GM21529 (cell line): ENCODE measurements around the gene BICRAL.
"Not testable (repeated sequence)": the region's sequence is repeated elsewhere in the genome, so short reads cannot be mapped to it uniquely, and the experiment has no call there.

Source experiments
- ATAC-seq: cut with Tn5 transposase; IDR thresholded peaks from one replicate; pipeline ENCODE4 v1.9.1; 2021; ENCODE audit not compliant: unreplicated experiment

The BICRAL gene

GRCh38 chr6:42831237-42831636 lies 49.4 kb downstream of the BICRAL start:
- no peak for ATAC-seq

DNA sequence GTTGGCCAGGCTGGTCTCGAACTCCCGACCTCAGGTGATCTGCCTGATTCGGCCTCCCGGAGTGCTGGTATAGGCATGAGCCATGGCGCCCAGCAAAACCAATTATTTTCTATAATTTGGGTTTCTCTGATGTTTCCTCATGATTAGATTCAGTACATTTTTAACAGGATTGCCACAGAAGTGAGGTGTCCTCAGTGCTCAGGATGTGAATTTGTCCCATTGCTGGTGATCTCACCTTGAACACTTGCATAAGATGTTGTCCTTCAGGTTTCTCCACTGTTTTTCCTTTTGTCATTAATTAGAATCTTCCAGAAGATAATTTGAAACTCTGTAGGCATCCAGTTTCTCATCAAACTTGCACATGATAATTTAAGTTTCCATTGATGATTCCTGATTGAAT lies 52.2 kb downstream of the BICRAL start:
- no peak for ATAC-seq

DNA sequence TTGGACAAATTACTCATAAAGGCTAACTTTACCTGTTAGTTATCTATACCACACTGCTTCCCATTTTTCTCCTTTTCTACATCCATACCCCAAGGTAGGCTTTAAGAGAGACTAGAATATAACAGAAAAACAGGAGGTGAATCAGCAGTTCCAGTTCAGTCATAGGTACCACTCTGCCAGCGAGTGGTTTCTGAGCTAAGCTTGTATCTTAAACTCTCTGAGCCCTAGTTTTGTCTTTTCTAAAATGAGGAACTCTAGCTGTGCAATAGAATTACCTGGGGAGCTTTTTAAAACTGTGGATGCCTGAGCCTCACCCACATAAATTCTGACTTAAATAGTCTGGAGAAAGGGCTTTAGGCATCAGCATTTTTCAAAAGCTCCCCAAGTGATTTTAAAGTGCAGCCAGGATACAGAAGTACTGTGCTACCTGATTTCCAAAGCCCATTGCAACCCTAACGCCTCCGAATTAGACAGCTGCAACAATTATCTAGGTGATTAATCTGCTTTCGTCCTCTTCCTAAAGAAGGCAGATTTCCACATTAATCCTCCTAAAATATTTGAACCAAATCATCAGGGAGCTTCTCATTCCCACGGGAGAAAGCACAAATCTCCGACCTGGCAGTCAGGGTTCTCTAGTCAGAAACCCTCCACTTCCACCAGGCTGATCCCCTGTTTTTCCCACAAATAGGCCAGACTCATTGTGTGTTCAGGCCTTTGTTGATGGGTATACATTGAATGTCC lies 60.2 kb downstream of the BICRAL start:
- ATAC-seq: no peak

GRCh38 chr6:42845327-42845694 lies 63.5 kb downstream of the BICRAL start:
- no peak for ATAC-seq

- no peak for ATAC-seq
These were observed 64.7 kb downstream of the BICRAL start for GRCh38 chr6:42846505-42846904.

DNA sequence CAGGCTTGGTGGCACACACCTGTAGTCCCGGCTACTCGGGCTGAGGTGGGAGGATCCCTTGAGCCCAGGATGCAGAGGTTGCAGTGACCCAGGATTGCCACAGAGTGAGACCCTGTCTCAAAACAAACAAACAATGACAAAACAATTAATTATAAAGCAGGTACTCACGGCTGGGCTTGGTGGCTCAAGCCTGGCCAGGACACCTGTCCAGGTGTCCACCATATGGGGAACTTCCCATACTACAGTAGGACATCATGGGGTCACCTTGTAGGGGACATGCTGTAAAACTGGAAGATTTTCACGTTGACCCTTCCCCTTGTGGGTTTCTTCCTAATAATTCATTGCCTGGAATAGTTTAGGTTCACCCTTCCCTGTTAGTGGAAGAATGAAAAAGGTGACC lies 66.8 kb downstream of the BICRAL start:
- no peak for ATAC-seq

DNA sequence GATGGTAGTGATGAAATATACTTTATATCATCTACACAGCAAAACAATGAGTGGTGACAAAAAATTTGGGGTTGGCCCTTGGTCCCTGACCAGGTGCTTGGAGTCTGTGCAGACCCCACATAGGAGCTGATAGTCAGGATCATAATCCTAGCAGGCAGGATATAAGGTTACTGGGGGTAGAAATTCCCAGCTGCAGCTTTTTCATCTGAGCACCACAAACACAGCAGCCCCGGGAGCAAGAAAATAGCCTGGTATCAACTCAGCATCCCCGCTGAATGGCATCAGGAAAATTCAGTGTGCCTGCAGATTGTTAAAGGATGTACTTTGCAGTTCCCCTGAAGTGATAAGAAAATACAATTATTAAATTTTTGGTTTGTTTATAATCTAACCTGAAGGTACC lies 69.7 kb downstream of the BICRAL start:
- no peak for ATAC-seq

DNA sequence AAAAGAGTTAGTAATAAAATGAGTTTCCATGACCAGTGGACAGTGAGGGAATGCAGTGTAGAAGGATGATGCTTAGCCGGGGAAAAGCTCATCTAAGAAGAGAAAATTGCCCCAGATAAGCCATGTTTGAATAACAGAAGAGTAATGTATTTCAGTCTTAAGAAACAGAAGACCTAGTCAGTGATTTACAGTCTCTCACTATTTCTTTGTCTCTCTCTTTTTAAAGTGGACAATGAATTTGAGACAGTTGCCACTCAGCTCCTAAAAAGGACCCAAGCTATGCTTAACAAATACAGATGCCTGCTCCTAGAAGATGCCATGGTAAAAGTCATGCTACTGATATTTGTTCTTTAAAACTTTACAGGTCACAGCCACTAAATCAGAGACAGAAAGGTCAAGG lies 78.2 kb downstream of the BICRAL start:
- ATAC-seq: no peak

DNA sequence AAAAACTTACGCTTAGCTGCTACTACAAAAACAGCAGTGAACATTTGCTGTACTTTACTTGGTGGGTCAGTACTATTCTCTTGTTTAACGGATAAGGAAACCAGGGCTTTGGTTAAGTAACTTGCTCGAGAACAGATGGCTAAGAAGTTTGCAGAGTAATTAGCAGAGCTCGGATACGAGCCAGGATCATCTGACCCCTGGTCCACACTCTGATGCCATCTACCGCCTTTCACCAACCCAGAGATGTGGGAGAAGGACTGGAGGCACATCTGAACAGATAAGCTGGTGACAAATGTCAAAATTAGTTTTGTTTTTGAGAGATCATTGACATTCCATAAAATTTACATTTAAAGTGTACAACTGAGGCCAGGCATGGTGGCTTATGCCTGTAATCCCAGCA lies 78.6 kb downstream of the BICRAL start:
- ATAC-seq: no peak

DNA sequence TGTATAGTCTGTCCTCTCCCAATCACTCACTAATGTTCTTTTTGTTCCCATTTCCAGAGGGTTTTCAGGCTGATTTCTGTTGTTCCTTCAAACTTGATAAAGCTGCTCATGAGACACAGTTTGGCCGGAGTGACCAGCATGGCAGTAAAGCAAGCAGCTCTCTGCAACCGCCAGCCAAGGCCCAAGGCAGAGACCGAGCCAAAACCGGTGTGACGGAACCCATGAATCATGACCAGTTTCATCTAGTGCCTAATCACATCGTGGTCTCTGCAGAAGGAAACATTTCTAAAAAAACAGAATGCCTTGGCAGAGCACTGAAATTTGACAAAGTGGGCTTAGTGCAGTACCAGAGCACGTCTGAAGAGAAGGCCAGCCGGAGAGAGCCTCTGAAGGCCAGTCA lies 82.8 kb downstream of the BICRAL start:
- no peak for ATAC-seq

- no peak for ATAC-seq
These were observed 88.5 kb downstream of the BICRAL start for GRCh38 chr6:42870145-42870936.

DNA sequence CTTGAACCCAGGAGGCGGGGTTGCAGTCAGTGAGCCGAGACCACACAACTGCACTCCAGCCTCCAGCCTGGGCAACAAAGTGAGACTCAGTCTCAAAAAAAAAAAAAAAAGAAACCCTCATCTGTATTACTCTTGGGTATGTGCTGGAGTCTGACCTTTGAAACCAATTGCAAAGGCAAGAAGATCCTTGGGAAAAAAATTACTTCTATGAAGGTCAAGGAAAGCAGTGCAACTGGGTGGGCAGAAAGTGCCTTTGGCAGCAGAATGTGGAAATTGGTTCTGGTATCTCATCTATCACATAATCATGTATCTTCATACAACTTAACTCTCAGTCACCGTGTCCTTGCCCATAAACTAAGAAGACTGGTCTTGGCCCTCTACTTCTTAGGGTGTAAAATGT lies 89.9 kb downstream of the BICRAL start:
- ATAC-seq: no peak

GRCh38 chr6:42873313-42873712 lies 91.5 kb downstream of the BICRAL start:
- no peak for ATAC-seq

DNA sequence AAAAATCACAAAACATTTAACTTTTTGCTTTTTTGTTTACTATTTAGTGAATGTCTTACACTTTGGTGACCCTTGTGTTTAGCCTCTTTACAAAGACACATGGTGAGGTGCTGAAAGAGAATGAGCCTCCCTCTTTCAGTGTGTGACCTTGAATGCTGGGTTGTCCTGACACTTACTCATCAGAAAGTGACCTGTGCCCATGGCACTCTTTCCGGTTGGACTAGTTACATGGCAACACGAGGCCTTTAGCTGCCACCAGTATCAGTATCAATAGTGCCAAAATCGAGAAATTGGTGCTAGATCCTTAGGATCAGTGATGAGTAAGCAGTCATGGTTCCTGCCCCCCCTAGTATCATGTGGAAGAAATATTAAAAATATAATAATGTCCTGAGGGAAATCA lies 95.8 kb downstream of the BICRAL start:
- no peak for ATAC-seq

- ATAC-seq: peak; percentile 95
These were observed 97.8 kb downstream of the BICRAL start, which contains the start of gene RPL7L1 for GRCh38 chr6:42879372-42880239. Gene RPL7L1, plus strand, starts transcription at chr6:42879616. Its CDS starts 295 bp downstream, at chr6:42879911.

- ATAC-seq: not testable (repeated sequence)
These were observed 98.5 kb downstream of the BICRAL start for GRCh38 chr6:42880240-42880817.

DNA sequence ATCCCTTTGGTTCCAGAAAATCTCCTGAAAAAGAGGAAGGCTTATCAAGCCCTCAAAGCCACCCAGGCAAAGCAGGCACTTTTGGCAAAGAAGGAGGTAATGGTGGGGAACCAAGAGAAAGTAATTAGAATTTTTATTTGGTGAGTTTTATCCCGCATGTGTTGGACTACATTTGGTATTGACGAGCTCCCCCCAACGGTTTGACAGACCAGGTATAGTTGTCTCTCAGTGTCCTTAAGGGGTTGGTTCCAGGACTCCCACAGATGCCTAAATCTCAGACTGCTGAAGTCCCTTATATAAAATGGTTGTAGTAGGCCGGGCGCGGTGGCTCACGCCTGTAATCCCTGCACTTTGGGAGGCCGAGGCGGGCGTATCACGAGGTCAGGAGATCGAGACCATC lies 99.0 kb downstream of the BICRAL start:
- ATAC-seq: not testable (repeated sequence)

- ATAC-seq: no peak
These were observed 103.8 kb downstream of the BICRAL start for GRCh38 chr6:42885702-42886101.

GRCh38 chr6:42888201-42888600 lies 106.3 kb downstream of the BICRAL start:
- ATAC-seq: not testable (repeated sequence)

DNA sequence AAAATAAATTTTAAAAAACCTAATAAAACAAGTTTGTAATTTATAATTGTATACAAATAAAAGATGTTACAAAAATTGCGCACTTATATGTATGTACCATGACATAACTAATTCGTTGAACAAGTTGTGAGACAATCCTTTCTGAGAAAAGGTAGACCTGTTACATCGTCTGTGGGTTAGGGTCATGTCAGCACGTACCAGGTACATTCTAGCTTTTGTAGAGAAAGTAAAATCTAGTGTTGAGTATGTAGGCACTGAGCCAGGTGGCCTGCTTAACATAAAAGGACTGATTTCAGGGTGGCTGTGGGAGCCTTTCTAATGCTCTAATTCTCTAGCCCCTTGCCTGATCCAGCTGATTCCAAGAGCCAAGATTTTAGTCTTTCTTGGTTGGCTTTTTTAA lies 108.0 kb downstream of the BICRAL start:
- no peak for ATAC-seq
